Effector CD4-positive, alpha-beta T cell (primary cell): ENCODE measurements around the gene LCN15.
"Not testable (repeated sequence)": the region's sequence is repeated elsewhere in the genome, so short reads cannot be mapped to it uniquely, and the experiment has no call there.

Source experiments
- DNase-seq: peaks from one replicate; pipeline ENCODE4 v3.0.0-alpha.2; 2020

LCN15 gene

GRCh38 chr9:136719195-136719880 is 45.0 kb downstream of the LCN15 start:
- DNase-seq: no peak

GRCh38 chr9:136718345-136719194 is 45.7 kb downstream of the LCN15 start:
- DNase-seq: no peak

DNA sequence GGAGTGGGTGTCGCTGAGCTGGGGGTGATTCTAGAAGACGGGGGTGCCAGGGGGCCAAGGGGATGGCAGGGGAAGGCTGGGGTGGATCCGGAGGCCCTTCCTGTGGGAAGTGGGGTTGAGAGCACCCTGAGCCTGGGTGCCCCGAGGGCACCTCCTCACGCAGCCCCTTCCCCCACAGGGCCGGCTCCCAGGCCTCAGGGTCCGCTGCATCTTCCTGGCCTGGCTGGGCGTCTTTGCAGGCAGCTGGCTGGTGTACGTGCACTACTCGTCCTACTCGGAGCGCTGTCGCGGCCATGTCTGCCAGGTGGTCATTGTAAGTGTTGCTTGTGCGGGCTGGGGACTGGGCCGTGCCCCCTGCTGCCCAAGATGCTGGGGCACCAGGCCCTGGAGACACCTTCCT is 46.9 kb downstream of the LCN15 start:
- no peak for DNase-seq

- DNase-seq: no peak
Measured at GRCh38 chr9:136714893-136715274, 49.4 kb downstream of the LCN15 start.

GRCh38 chr9:136714096-136714892 is 50.0 kb downstream of the LCN15 start:
- DNase-seq: no peak

GRCh38 chr9:136713550-136713949 is 50.8 kb downstream of the LCN15 start:
- DNase-seq: no peak

- no peak for DNase-seq
Measured at GRCh38 chr9:136712690-136713544, 51.4 kb downstream of the LCN15 start.

GRCh38 chr9:136711751-136712689 is 52.3 kb downstream of the LCN15 start, which contains the start of gene DIPK1B:
DIPK1B (plus strand) TSS chr9:136712572; CDS start chr9:136712666, 94 bp downstream.
- DNase-seq: no peak

DNA sequence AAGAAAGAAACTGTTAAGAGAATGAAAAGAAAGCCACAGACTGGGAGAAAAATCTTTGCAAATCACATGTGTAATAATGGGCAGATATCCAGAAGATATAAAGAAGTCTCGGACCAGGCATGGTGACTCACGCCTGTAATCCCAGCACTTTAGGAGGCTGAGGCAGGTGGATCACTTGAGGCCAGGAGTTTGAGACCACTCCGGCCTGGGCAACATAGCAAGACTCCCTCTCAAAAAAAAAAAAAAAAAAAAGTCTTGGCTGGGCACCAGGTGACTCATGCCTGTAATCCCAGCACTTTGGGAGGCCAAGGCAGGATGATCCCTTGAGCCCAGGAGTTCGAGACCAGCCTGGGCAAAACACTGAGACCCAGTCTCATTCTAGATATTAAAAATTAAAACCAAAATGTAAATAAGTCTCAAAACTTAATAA is 53.1 kb downstream of the LCN15 start:
- not testable (repeated sequence) for DNase-seq

DNA sequence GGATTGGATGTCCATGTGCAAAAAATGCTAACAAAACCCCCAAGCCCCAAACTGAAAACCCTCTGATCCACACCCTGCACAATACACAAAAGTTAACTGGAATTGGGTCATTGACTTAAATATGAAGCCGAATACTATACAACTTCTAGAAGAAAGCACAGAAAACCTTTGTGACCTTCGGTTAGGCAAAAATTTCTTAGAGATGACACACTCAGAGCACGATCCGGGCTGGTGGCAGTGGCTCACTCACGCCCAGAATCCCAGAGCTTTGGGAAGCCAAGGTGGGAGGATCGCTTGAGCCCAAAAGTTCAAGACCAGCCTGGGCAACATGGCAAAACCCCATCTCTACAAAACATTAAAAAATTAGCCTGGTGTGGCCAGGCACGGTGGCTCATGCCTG is 53.8 kb downstream of the LCN15 start:
- no peak for DNase-seq
